HCT116 (cell line): ENCODE measurements around the gene ZNF536.

Source experiments
- EZH2 ChIP-seq: fragments of 200-600 bp; sonication (generic); IDR thresholded peaks from 2 replicates; pipeline ENCODE4 v1.6.1; 2017; ENCODE audit warnings: antibody characterized with exemption, mixed run types
- RAD21 ChIP-seq: IDR thresholded peaks from 2 replicates; pipeline ENCODE4 v1.6.1; 2012; ENCODE audit warnings: low read depth, mild to moderate bottlenecking
- TCF7L2 ChIP-seq: IDR thresholded peaks from 2 replicates; pipeline ENCODE4 v1.7.0; 2011; ENCODE audit warnings: borderline replicate concordance, inconsistent platforms; ENCODE audit not compliant: insufficient read depth, insufficient read length; ENCODE audit errors: extremely low read depth
- ZFX ChIP-seq: fragments of 450-650 bp; IDR thresholded peaks from 2 replicates; pipeline ENCODE4 v1.6.1; 2017
- TF ChIP-seq, protein P1 (sequence below): IDR thresholded peaks from 2 replicates; pipeline ENCODE4 v1.6.1; 2012
- TF ChIP-seq, protein P2 (sequence below): IDR thresholded peaks from 2 replicates; pipeline ENCODE4 v1.6.1; 2012; ENCODE audit warnings: low read depth
- TF ChIP-seq, protein P3 (sequence below), 3 experiments: fragments of 200-600 bp in 1 of 3; sonication (generic) in 1 of 3; IDR thresholded peaks in 2 of 3; conservative IDR thresholded peaks in 1 of 3; 2 replicates each; pipeline ENCODE4 v1.5.1; 2012 to 2017; ENCODE audit warnings: low read depth in 2 of 3, low read length in 2 of 3, antibody characterized with exemption in 1 of 3, borderline replicate concordance in 1 of 3, control low read depth in 1 of 3, mild to moderate bottlenecking in 1 of 3, mixed read lengths in 1 of 3, mixed run types in 1 of 3, moderate library complexity in 1 of 3; ENCODE audit not compliant: insufficient read depth in 1 of 3

DNA sequence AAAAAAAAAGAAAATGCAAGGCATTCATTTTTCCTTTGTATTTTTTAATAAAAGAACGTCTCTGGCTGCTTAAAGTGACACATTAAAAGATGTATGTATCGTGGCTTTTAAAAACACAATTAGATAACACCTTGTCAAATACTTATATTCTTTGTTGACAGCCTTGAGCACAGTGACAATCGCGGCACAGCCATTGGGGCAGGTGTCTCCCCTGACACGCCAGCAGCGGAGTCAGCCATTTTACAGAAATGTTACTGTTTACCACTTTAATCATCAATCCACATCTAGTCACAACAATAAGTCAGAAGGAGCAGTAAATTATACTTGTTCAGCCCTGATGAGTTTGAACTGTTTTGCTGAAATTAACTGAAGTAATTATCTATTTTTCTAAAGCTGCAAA lies 224.1 kb downstream of the ZNF536 start:
- TF ChIP-seq ZFX, result no peak
- no peak for TF ChIP-seq TCF7L2
- TF ChIP-seq, protein P1, sequence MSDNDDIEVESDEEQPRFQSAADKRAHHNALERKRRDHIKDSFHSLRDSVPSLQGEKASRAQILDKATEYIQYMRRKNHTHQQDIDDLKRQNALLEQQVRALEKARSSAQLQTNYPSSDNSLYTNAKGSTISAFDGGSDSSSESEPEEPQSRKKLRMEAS, result no peak
- TF ChIP-seq, protein P2, sequence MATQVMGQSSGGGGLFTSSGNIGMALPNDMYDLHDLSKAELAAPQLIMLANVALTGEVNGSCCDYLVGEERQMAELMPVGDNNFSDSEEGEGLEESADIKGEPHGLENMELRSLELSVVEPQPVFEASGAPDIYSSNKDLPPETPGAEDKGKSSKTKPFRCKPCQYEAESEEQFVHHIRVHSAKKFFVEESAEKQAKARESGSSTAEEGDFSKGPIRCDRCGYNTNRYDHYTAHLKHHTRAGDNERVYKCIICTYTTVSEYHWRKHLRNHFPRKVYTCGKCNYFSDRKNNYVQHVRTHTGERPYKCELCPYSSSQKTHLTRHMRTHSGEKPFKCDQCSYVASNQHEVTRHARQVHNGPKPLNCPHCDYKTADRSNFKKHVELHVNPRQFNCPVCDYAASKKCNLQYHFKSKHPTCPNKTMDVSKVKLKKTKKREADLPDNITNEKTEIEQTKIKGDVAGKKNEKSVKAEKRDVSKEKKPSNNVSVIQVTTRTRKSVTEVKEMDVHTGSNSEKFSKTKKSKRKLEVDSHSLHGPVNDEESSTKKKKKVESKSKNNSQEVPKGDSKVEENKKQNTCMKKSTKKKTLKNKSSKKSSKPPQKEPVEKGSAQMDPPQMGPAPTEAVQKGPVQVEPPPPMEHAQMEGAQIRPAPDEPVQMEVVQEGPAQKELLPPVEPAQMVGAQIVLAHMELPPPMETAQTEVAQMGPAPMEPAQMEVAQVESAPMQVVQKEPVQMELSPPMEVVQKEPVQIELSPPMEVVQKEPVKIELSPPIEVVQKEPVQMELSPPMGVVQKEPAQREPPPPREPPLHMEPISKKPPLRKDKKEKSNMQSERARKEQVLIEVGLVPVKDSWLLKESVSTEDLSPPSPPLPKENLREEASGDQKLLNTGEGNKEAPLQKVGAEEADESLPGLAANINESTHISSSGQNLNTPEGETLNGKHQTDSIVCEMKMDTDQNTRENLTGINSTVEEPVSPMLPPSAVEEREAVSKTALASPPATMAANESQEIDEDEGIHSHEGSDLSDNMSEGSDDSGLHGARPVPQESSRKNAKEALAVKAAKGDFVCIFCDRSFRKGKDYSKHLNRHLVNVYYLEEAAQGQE, result no peak
- TF ChIP-seq EZH2, result no peak
- TF ChIP-seq RAD21, result no peak
- TF ChIP-seq, protein P3, sequence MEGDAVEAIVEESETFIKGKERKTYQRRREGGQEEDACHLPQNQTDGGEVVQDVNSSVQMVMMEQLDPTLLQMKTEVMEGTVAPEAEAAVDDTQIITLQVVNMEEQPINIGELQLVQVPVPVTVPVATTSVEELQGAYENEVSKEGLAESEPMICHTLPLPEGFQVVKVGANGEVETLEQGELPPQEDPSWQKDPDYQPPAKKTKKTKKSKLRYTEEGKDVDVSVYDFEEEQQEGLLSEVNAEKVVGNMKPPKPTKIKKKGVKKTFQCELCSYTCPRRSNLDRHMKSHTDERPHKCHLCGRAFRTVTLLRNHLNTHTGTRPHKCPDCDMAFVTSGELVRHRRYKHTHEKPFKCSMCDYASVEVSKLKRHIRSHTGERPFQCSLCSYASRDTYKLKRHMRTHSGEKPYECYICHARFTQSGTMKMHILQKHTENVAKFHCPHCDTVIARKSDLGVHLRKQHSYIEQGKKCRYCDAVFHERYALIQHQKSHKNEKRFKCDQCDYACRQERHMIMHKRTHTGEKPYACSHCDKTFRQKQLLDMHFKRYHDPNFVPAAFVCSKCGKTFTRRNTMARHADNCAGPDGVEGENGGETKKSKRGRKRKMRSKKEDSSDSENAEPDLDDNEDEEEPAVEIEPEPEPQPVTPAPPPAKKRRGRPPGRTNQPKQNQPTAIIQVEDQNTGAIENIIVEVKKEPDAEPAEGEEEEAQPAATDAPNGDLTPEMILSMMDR (IDR thresholded peaks at IDR 0.05 in 2 of 3, conservative IDR thresholded peaks at IDR 0.05 in 1 of 3; ENCODE audit: borderline replicate concordance in 1 of 3, insufficient read depth in 1 of 3, low read depth in 2 of 3, low read length in 2 of 3), result no peak
